B cell (primary cell): ENCODE results near the gene DCP1A.

ENCODE experiments used
- EZH2 ChIP-seq: IDR thresholded peaks from 2 replicates; pipeline ENCODE4 v1.6.1; 2012; ENCODE audit warnings: borderline replicate concordance, low read depth, mild to moderate bottlenecking, moderate library complexity, low read length; ENCODE audit not compliant: insufficient read depth, poor library complexity, severe bottlenecking
- TF ChIP-seq, protein P1 (sequence below): fragments of 200-600 bp; IDR thresholded peaks from one replicate; pipeline ENCODE4 v1.8.0; 2022; ENCODE audit warnings: antibody characterized with exemption, mild to moderate bottlenecking

DNA sequence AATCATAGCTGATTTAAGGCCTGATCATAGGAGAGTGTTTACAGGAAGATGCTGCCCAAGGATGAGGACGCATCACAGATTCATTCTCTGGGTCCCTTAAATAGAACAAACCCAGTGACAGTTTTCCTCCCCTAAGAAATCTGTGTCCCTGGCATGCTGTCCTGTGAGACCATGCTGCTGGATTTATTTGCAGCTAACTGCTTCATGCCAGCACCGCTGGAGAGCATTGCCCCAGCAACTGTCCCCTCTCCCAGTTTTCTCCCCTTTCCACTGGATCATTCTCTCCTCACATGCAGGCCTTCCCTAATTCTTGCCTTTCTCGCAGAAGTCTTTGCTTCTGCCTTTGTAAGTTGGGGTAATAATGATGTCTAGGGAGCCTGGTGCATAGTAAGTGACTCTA is 29.3 kb upstream of the DCP1A start:
- TF ChIP-seq, protein P1, sequence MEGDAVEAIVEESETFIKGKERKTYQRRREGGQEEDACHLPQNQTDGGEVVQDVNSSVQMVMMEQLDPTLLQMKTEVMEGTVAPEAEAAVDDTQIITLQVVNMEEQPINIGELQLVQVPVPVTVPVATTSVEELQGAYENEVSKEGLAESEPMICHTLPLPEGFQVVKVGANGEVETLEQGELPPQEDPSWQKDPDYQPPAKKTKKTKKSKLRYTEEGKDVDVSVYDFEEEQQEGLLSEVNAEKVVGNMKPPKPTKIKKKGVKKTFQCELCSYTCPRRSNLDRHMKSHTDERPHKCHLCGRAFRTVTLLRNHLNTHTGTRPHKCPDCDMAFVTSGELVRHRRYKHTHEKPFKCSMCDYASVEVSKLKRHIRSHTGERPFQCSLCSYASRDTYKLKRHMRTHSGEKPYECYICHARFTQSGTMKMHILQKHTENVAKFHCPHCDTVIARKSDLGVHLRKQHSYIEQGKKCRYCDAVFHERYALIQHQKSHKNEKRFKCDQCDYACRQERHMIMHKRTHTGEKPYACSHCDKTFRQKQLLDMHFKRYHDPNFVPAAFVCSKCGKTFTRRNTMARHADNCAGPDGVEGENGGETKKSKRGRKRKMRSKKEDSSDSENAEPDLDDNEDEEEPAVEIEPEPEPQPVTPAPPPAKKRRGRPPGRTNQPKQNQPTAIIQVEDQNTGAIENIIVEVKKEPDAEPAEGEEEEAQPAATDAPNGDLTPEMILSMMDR, result no peak
- TF ChIP-seq EZH2, result no peak
